A673 (cell line): ENCODE results near the gene NKX1-1.

Source experiments
- CTCF ChIP-seq: fragments of 300-800, 200-600 bp; sonication (generic); conservative IDR thresholded peaks from 2 replicates; pipeline ENCODE4 v1.5.1; 2017; ENCODE audit warnings: low read depth, mild to moderate bottlenecking, antibody characterized with exemption, low read length, moderate library complexity, mixed read lengths
- EZH2 ChIP-seq: fragments of 200-600 bp; sonication (generic); IDR thresholded peaks from 2 replicates; pipeline ENCODE4 v1.6.1; 2017; ENCODE audit warnings: borderline replicate concordance, low read depth, mild to moderate bottlenecking, mixed read lengths, antibody characterized with exemption, low read length; ENCODE audit not compliant: poor library complexity, severe bottlenecking

- TF ChIP-seq CTCF (no peak), EZH2 (no peak)
Measured at GRCh38 chr4:1357356-1358248, 48.6 kb downstream of the NKX1-1 start.
